HG03064 (cell line): ENCODE measurements around the gene TMEM107.

Source experiments
- ATAC-seq: cut with Tn5 transposase; IDR thresholded peaks from one replicate; pipeline ENCODE4 v1.9.1; 2021; ENCODE audit warnings: low read depth; ENCODE audit not compliant: unreplicated experiment

The TMEM107 gene

DNA sequence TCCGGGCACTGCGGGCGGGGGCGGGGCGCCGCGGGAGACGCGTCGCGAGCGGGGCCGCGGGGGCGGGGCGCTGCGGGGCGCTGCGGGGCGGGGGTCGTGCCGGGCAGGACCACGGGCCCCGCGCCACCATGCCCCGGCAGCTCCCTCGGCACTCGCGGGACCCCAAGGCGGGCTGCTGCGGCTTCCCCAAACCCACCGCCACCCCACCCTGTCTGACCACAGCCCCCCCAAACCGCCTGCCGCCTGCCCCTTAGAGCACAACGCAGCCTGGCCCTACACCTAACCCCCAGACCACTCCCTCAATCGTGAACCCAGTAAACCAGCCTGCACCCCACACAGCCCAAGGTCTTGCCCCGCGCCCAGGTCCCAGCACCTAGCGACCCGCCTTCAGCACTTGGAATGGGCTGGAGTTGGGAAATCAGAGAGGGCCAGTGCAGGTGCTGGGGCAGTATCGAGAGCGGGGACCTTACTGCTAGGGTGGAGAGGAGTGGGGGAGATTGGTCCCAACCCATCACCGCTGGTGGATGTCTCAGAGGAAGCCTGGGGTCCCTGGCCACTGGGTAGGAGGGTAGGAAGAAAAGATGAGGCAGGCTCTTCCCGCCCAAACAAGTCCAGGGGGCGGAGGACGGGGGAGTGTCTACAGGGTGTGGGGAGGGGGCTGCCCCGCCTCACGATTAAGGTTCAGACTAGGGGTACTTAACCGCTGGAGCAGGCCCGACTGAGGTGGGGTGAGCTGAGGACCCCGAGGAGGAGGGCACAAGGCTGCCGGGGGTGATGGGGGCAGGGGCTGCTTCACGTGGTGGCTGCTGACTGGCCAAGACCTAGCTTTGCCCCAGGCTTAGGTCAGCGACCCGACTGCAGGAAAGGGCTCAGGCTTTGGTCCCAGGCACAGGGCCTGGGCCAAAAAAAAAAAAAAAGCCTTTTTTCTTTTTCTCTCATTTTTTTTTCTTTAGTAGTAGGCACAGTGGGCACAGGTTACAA, 12.9 kb downstream of the TMEM107 start:
- ATAC-seq = no peak

GRCh38 chr17:8162233-8162996, 13.8 kb downstream of the TMEM107 start, which contains the start of gene VAMP2:
Gene VAMP2, minus strand, starts transcription at chr17:8162948. Its CDS starts 69 bp downstream, at chr17:8162879.
- ATAC-seq = no peak

DNA sequence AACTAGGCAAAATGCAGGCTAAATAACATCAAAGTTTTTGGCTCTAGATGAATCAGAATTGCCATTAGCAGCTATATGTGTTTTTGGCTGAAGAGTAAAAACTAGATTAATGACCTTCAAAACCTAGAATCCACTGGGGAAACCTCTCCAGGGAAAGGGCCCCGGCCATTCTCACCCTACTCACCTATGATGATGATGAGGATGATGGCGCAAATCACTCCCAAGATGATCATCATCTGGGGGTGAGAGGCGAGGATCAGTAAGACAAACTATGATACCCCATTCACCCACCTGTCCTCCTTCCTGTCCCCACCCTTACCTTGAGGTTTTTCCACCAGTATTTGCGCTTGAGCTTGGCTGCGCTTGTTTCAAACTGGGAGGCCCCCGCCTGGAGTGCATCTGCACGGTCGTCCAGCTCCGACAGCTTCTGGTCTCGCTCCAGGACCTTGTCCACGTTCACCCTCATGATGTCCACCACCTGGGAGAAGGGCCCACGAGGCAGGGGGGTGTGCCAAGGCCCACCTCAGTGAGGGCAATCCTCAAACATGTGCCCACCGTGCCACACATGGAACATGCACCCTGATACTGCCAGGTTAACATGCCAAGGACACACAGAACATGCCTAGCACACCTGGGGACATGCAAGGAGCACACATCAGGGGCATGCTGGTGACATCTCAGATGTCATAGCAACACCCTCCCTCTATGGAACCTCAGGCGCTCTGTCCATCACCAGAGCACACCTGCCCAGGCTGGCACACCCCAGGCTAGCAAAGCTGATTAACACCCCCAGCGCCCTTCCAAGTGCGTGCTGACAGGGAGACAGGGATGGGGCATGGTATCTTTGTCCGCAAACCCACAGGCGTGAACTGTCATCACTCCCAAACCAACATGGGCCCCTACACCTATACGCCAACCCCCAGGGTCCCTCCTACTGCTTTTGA, 14.6 kb downstream of the TMEM107 start:
- no peak for ATAC-seq

- no peak for ATAC-seq
Observed at GRCh38 chr17:8160741-8161221, 15.4 kb downstream of the TMEM107 start.

GRCh38 chr17:8160224-8160577, 16.0 kb downstream of the TMEM107 start:
- ATAC-seq = no peak

GRCh38 chr17:8159459-8160223, 16.5 kb downstream of the TMEM107 start:
- no peak for ATAC-seq

DNA sequence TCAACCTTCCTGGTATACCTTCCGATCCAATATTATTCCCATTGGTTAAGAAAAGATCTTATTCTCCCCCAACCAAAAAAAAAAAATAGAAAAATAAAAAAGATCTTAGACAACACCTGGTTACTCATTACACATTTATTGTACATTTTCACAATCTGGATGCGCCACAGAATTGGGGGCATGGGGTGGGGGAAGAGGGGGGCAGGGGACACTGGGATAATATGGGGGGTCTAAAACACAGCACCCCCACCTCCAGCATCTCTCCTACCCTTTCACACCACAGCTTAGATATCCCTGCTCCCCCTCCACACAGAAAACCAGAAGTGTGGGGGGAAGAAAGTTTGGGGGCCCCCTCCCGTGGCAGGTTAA, 17.2 kb downstream of the TMEM107 start:
- ATAC-seq = no peak

GRCh38 chr17:8158267-8159031, 17.7 kb downstream of the TMEM107 start:
- ATAC-seq = no peak

GRCh38 chr17:8156246-8156992, 19.8 kb downstream of the TMEM107 start:
- ATAC-seq = peak; percentile 60

DNA sequence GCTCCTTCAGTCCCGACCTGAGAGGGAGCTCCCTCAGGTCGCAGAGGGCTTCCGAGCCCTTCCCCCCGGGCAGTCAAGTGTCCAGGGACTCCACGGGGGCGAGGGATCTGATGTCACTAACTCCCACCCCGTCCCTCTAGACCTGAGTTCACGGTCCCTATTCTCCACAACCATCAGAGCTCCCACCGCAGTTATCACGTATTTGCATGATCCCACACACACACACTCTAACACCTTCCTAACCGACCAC, 20.3 kb downstream of the TMEM107 start:
- ATAC-seq = no peak

DNA sequence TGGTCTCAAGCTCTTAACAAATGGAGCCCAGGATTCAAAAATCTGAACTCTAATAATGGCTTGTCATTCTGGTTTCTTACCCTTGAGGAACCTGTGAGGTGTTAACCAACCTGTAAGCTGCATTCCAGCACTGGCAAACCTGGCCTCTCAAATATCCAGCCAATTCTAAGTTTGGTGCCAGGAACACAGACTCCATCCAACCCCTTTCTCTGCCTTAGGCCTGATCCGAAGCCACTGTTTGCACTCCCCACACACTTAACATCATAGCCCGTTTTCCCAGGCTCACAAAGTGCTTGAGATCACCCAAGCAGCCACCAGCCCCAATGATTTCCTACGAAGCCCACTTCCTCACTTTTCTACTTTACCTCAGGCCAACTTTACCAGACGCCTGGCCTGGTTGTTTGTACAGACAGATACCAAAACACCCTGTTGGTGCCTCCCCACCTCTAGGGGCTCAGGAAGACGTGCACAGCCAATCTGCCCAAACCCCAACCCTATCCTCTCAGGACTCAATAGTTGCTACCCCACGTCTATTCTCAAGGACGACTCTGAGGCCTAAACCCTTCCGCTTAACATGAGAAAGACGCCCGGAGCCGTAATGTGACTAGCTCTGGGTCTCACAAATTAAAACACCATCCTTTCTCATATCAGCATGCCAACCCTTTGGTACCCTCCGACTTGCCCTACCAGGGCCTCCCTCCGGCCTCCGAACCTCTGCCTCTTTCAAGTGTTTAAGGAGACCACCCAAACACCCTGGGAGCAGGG, 20.8 kb downstream of the TMEM107 start:
- ATAC-seq = no peak

DNA sequence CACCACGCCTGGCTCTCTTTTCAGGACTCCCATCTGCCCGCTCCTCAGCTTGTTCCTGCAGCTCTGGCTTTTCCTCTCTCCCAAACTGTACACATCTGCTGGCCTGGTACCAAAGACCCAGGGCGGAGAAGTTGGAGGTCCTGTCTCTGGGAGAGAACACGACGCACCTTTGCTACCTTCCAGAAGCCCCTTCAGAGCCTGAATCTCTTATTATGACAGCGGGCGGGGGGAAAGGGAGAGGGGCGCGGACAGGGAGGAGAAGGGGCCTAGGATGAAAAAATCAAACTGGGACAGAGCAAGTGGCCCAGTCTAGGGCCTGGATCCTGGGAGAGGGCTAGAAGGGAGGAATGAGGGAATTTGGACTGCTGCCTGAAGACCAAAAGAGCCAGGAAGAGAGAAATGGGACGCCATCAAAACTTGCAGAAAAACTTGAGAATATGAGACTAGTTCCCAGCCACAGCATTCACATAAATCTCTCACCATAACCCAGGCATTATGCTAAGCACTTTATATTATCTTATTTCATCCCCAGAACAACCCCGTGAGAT, 21.5 kb downstream of the TMEM107 start:
- ATAC-seq = no peak

- ATAC-seq = no peak
Observed at GRCh38 chr17:8153957-8154607, 22.1 kb downstream of the TMEM107 start.

DNA sequence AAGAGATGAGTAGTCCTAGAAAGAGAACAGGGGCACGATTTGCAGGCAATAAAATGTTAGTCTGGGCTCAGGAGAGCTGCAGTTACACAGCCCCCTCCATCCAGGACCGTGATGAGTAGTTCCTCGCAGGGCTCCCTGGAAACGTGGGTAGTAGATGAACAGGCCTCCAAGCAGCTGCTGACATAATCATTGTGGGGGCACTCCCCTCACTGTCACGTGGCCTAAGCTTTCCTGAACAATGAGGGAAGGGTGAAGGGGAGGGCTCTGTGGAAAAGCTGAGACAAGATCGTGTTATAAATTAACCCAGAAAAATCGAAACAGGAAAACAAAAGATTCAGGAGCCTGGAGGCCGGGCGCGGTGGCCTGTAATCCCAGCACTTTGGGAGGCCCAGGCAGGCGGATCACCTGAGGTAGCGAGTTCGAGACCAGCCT, 22.6 kb downstream of the TMEM107 start:
- ATAC-seq = no peak

DNA sequence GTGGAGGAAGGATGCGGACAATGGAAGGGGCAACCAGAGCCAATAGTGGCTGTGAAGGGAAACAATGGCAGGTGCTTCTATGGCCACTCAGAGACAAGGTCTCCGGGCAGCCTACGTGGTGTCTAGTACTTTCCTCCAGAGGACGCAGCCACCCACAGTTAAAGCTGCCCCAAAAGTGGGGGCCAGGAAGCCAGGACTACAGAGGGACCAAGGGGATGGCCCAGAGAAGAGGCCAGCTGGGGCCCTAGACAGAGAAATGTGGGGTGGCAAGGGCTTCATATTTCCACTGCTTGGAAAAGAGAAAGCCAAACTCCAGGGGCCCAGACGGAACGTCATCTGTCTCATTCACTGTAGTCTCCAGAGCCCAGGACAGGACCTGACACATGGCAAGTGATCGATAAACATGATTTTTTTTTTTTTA, 23.1 kb downstream of the TMEM107 start:
- no peak for ATAC-seq

GRCh38 chr17:8152112-8152775, 23.9 kb downstream of the TMEM107 start, which contains the start of gene PER1:
Gene PER1, minus strand, starts transcription at chr17:8152404. Its CDS starts 1,698 bp downstream, at chr17:8150706.
- ATAC-seq = no peak
